IPS-NIHi11 (cell line): Measurements from ENCODE around the gene OSBPL2.

ENCODE experiments used
- DNase-seq: peaks from one replicate; pipeline ENCODE4 v3.0.0; 2012; ENCODE audit warnings: mixed read lengths, low spot score

Gene OSBPL2

DNA sequence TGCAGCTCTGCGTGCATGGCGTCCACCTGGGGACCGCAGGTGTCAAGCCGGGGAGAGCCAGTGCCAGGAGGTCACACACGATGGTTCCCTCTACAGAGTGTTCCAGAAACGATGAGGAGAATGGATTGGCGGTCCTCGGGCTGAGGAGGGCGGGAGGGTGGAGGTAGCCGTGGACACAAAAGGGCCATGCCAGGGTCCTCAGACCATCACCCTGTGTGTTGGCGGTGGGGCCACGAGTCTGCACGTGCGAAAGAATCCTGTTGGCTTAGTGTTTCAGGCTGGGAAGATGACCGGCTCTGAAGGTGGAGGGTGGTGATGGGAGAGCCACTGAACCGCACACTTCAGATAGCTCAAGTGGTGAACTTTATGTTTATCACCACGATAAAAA is 31.9 kb upstream of the OSBPL2 start:
- DNase-seq: no peak

DNA sequence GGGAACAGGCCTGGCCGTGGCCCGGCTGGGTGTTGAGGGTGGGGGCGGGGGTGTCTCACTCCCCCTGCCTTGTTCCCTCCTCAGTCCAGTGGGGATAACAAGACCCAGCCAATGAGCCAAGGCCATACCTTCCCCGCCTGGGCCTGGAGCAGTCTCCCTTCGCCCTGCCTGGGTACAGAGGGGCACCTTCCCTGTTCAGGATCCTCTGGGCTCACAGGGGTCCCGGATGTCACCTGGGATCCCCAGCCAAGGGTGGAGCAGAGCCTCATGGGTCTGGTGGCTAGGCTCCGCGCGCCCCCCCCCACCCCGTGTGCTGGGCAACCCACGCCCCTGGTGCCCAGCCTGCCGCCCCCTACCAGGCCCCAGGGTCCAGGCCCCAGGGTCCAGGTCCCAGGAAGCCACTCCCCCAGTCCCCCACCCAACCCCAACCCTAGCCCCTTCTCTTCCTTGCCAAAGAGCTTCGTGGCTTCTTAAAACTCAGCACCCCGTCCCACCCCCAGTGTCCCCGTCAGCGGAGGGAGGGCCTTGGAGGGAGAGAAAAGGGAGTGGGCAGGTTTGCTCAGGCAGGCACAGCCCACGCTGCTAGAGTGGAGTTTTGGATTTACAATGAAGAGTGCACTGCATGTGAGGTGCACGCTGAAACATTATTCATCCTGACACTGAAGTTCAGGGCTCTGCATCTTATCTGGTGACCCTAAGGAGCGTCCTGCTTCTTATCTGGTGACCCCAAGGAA is 30.1 kb upstream of the OSBPL2 start:
- no peak for DNase-seq

DNA sequence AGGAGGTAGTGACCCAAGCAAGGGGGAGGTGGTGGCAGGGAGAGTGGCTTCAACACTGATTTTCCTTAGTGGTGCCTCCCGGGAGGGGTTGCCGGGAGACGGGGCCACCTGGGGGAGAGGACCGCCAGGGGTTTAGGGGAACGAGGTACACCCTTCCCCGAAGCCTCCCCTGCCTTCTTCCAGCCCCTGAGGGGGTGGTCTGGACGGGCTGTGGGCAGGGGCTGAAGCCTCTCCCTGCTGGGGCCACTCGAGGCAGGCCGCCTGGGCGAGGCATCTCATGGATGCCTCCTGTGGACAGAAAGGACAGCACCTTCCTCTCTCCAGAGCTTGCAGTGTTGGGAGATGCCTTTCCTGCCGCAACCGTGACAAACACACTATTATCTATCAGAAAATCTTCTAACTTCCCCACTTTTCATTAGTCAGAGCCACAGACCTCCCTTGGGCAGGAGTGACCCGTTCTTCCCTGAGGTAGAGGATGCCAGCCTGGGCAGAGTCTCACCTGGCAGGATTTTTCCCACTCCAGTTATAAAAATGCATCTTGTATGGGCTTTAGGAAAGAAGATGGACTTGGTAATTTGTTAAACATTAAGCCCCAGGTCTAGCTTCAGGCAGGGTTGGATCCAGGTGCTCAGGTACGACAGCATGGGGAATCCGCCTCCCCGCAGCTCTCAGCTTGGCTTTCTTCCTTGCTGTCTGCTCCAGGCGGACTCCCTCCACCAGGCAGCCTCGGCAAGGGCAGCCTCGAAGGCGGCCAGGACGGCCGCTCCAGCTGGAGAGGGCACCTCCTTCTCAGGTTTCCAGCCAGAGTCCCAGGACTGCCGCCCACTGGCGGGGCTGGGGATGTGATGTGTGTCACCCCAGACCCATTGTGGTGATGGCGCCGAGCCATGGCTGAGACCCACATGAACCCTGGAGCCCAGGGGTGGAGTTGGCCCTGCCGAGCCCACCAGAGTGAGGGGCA is 29.2 kb upstream of the OSBPL2 start:
- DNase-seq: peak; percentile 95

DNA sequence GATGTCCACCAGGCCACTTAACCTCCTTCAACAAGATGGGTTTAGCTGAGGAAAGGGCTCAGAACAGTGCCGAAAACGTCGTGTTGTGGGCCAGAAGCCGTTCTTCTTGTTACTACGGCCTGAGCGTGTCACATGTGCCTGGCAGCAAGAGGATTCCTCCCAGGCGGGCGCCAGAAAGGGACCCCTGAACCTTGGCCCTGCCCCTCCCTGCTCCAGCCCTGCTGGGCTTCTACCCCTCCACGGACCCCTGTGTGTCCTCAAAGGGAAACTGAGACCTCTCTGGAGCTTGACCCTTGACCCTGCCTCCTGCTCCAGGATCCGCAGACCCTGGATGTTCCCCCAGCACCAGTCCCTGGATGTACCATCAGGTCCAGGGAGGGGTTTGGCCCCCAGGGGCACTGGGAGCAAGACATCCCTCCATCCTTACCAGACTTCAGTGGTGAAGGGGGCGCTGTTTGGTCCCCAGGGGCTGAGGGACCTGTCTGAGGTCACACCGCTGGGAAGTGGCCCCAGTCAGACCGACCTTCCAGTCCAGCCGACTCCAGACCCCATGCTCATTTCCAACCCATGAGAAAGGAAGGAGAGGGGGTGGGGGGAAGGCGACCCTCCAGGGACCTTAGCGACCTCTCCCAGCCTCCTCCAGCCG is 28.3 kb upstream of the OSBPL2 start:
- DNase-seq: no peak

DNA sequence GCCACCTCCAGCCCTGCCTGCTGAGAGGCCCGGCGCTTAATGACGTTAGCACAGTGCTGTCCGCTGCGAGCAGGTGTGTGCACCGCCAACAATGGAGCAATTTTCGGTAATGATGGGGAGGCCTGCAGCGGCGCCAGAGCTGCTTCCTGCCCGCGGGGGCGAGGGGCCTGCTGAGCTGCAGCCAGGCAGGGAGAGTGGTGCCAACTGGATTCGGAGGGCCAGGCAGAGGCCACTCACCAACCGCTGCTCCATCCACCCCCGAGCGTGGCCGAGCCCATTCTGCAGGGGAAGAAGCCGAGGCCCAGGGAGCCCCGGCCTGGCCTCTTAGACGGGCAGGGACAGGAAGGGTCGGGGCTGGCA is 27.8 kb upstream of the OSBPL2 start:
- DNase-seq: no peak

DNA sequence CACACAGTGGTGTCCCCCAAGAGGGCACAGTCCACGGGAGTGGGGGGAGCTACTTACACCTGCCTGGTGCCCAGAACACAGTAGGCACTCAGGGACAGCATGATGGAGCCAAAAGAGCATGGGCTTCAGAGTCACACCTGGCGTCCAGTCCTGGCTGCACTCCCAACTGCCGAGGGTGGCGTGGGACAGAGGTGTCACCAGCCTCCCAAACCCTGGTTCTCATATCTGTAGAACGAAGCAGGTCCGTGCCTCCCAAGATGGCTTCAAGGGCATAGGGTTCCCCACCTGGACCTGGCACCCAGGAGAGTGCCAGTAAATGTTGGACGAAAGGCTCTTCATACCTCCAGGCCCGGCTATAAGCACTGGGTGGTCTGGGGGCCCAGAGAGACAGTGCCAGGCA is 27.1 kb upstream of the OSBPL2 start:
- no peak for DNase-seq

DNA sequence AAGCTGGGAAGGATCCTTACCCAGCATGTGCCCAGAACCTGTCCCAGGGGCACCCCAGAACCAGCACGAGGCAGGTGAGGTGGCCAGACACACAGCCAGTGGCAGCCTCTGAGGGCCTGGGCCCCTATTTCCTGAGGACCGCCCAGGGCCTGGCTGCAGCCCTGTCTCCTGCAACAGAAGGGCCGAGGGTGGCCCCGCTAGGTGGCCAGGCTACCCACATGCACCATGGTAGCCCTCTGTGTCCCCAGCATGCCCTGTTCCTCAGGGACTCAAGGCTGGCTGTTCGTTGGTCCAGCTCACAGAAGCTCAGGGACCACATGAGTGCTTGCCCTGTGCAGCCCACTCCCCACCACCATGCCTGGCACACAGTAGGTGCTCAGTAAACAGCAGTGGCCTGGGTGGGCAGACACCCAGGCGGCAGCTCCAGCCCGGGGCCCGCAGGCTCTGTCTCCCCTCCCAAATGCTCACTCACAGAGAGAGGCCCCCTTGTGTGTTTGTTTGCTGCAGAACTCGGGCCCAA is 26.5 kb upstream of the OSBPL2 start:
- DNase-seq: no peak

DNA sequence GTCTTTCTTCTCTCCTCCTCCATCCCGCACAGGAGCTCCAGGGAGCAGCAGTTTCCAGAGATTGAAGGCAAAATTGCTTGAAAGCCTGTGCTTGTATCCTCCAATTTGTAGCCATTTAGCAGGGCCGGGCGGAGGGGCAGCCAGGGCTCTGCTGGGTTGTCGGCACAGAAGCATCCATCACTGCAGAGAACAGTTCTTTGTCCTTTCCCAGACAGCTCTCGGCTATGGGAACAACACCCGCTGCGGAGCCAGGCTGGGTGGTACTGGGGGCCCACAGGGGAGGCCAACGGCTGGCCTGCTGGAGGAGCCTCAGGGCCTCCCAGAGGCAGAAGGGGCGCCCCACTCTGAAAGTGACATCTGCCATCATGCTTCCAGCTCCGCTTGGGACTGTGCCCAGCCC is 26.0 kb upstream of the OSBPL2 start:
- DNase-seq: no peak

DNA sequence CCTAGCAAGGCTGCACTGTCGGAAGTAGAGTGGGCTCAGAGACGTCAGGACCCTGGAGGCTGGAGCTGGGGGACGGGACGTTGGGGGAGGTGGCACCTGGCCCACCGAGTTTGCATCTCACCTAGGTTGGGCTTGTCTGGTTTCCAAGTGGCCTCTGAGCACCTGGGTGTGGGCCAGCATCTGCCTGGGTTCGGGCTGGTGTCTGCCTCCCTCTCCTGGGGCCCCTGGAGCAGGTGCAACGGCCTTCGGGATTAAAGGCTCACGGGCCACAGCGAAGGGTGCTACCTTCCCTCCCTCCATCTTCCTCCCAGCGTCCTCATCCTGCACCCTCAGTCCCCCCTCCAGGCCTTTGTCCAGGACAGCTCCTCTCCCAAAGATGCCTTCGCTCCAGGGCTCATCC is 24.3 kb upstream of the OSBPL2 start:
- DNase-seq: no peak

DNA sequence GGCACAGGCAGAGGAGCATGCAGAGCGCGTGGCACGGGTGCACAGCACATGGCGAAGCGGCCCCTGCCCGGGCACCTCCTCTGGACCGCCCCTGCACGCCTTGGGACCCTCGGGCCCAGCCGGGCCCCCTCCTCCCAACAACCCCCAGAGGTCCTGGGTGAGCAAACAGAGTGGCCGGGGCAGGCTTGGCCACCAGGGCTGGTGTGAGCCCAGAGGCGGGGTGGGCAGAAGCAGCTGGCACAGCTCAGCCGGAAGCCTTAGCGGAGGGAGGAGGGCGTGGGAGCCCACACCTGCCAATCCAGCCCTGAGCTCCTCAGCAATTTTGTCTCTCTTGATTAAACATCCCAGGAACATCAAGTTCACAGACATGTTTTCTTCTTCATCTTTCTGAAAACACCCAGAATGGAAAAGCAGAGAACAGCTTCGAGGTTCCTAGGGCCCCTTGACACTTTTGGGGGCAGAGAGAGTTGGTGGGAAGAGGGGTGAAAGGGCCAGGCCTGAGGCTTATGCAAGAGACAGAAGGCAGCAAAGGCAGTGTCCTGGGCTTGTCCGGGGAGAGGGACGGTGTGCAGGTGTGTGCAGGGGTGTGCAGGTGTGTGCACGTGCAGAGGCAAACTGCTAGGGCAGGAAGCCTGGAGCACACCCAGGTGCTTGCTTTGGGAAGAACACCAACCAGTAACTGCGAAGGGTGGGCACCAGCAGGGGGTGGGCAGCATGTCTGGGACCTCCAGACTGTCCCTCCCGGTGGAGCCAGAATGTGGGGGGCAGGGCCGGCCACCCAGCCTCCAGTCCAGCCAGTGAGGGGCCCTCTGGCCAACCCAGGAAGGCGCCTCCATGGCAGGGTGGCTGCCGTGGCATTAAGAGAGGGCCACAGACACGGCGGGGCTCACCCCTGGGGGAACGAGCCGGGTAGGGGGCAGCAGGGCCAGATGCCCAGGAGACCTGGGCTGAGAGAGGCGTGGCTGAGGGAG is 23.0 kb upstream of the OSBPL2 start:
- DNase-seq: no peak

DNA sequence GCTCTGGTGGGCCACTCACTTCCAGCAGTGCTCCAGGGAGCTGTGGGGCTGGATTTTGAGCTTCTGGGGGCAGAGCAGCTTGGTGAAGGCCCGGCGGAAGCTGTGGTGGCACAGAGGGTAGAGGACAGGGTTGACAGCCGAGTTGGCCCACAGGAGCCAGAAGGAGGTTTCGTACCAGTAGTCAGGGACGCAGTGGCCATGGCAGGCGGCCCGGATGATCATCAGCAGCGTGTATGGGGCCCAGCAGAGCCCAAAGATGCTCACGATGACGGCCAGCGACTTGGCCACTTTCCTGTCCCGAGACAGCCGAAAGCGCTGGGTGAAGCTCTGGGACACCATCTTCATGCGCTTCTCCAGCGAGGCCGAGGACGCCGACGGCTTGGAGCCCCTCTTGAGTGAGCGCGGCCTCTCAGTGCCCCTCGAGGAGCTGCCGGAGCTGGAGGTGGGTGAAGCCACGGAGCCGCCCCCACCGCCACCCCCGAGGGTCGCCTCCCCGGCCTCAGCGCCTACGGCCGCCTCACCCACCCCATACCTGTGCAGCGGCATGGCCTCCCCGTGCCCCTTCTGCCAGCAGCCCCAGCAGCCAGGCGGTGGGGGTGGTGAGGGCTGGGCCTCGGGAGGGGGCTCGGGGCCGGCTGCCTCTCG is 22.2 kb upstream of the OSBPL2 start:
- DNase-seq: no peak

DNA sequence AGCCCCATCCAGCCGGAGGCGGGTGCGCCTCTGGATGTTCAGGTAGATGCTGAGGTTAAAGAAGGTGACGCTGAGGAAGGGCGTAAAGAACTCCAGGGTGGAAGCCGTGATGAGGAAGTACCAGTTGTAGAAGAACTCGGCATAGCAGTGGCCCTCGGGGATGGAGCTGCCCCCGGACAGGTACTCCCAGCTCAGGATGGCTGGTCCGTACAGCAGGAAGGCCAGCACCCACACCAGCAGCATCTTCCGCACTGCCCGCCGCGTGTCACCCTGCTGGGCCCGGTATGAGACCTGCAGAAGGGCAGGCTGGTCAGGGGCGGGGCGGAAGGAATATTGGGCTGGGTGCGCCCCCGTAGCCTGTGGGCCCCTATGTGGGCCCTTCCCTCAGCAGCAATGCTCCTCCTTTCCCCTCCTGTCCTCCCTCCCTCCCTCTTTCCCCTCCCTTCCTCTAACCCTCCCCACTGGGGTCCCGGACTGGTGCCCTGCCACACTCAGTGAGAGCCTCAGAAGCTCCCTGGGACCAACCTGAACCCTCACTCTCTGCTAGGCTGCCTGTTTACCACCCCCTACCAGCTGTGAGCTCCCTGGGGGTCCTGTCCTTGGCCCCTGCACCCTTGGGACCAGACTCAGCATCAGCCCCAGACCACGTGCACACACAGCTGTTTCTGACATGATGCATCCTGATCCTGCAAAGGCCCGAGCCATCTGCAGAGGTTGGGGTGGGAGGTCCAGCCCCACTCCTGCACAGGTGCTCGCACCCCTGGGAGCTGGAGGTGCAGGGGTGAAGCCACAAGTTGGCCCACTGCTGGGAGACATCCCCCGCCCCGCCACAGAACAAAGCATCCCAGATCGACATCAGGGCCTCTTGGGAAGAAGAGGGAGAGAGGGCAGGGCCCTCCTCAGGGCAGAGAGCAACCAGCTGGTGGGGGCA is 21.4 kb upstream of the OSBPL2 start:
- no peak for DNase-seq

DNA sequence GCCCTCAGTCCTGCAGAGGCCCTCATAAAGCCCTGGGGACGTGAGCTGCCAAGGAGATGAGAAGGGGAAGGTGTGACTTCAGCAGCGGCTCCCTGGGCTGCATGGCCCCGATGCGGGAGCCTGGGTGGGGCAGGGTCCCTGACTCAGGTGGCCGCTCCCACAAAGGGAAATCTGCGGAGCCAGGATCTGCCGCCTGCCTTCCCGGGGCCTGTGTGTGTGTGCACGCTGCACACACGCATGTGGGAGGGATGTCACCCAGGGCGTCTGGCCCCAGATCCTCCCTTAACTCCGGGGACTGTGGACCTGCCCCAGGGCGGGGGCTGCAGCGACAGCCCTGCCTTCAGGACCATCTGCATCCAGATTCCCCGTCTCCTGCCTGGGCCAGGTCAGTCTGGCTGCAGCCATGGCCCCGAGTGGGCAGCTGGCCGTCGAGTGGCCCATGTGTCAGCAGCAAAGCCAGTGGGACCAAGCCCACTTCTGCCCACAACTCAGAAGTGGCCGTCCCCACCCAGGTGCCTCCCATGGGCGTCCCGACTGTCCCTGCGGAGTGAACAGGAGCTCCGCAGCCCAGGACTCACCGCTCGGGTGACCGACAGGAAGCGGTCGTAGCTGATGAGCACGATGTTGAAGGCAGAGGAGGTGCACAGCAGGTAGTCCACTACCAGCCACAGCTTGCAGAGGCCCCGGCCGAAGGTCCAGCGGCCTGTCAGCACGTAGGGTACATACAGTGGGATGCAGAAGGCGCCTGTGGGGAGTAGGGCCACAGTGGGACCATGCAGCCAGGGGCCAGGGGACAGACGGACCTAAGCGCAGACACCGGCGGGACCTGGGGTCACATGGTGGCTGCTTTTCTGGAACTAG is 20.2 kb upstream of the OSBPL2 start:
- DNase-seq: no peak

DNA sequence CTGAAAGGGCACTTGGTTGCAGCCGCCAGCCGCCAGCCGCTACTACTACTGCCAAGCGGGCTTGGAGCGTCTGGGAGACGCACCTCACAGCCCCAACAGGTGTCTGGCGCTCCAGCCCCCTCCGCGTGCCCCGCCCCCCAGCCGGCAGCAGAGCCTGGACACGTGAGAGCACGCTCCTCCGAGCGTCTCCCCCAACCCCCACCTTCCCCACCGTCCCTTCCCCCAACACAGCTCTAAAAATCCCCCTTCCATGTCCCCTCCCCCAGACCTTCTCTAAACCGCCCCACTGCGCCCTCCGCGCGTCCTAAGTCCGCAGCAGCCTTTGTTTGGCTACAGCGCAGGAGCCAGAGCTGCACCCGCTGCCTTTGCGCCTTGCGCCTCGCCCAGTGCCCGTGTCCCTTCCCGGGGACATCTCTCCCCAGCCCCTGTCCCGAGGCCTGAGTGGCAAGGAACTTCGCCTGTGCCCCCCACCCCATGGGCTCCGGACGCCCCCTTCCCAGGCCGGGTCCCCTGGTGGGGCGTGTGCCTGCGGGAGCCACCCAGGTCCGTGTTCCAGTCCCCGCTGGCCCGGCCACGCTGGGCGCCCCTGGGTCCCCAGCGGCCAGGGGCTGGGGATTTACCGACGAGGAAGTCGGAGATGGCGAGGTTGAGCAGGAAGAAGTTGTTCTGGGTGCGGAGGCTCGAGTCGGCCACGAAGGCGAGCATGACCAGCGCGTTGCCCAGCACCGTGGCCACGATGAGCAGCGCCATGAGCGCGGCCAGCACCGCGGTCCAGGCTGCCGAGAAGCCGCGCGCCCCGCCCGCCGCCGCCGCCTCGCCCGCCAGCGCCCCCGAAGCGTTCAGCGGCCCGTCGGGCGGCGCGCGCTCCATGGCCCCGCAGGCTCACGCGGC is 19.0 kb upstream of the OSBPL2 start:
- DNase-seq: no peak

DNA sequence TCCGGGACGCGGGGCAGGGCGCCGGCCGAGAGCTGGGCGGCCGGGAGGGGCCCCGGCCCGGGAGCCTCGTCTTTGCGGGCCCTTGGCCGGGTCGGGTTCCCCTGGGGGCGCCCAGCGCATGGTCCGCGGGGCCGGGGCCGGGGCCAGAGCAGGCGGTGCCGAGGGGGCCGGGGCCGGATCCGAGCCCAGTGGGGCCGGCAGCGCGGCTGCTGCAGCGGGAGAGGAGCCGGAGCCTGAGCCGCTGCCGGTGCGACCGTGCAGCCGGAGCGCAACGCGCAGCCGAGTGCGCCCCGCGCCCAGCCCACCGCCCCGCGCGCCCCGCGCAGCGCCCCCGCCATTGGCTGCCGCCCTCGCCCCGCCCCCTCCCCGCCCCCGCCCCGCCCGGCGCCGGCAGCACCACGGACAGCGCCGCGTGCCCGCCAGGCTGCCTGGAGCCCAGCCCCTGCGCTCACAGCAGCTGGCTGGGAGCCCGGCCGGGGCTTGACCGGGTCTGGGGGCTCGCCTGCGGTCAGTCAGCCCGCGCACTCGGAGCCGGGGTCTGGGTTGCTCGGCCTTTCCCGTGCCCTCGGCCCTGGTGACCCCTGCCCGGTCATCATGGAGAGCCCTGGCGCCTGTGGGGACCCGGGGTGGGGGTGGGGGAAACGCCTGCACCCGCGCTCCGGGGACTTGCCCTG is 18.2 kb upstream of the OSBPL2 start, which contains the start of gene HRH3:
Gene HRH3, minus strand, starts transcription at position 287 of the 674 bp plus-strand sequence. CDS start 308 bp downstream, outside the sequence.
- peak; percentile 98 for DNase-seq

DNA sequence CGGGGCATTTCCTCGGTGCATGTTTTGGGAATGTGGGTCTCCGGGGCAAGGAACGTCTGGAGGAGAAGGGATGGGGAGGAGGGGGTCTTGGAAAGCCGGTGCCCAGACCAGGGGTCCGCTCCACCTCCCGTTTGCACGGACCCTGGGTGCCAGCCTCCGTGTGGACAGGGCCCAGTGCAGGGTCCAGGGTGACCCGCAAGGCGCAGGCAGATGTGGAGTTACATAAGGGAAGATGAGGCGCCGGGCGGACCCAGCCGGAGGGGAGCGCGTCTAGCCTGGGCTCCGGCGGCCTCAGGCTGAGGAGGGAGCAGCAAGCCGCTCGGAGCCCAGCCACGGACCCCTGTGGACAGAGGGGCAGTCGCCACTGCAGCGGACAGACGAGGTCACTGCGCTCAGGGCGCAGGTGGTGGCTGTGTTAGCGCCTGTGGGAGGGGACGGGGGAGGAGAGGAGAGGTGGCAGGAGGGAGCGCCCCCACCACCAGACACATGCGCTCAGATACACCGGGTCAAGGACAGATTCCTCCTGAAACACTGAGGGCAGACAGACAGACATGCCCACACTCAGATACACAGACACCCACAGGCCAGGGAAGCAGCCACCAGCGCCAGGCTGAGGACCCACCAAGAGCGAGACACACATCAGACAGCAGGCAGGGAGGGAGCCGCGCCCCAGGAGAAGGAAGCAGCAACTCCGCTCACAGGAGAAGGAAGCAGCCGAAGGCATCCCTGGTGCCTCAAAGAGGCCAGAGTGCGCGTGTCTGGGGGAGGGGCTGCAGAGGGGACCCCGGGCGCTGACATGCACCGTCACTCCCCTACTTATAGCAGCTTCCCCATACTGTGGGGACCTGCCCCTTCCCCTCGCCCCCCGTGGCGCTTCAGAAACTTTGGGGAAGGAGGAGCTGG is 17.4 kb upstream of the OSBPL2 start:
- DNase-seq: no peak
